Ascending aorta (tissue), 2 donors: ENCODE measurements around the gene FAM163A. TPM values are rescaled to one million over a fixed set of nuclear protein-coding genes. Genes with fewer than 3 reads are reported as not detected.

Source experiments
- DNase-seq, 2 donors: peaks; one replicate each; pipeline ENCODE4 v3.0.0-alpha.2; 2019; ENCODE audit warnings: low spot score in 2 of 2
- H3K27ac ChIP-seq, 2 donors: fragments of 200-600 bp; sonication (generic); one replicate each; pipeline ENCODE4 v1.5.1; 2016 to 2017; ENCODE audit warnings: mild to moderate bottlenecking in 1 of 2
- H3K27me3 ChIP-seq: fragments of 200-600 bp; sonication (generic); one replicate; pipeline ENCODE4 v1.5.1; 2017
- H3K36me3 ChIP-seq, 2 donors: fragments of 200-600 bp; sonication (generic); one replicate each; pipeline ENCODE4 v1.5.1; 2016
- H3K4me1 ChIP-seq, 2 donors: fragments of 200-600 bp; sonication (generic); one replicate each; pipeline ENCODE4 v1.5.1; 2016 to 2017; ENCODE audit warnings: mild to moderate bottlenecking in 1 of 2
- H3K4me3 ChIP-seq, 2 donors: fragments of 200-600 bp; sonication (generic); one replicate each; pipeline ENCODE4 v1.5.1; 2016 to 2017; ENCODE audit warnings: mild to moderate bottlenecking in 1 of 2
- H3K9me3 ChIP-seq, 2 donors: fragments of 200-600 bp; sonication (generic); one replicate each; pipeline ENCODE4 v1.5.1; 2016
- intact Hi-C: fragments of 100-400 bp; cut with DNase I; formaldehyde crosslinking; loops from one replicate; pipeline ENCODE4 v1.15.1; 2023
- total RNA-seq: library from RNA; depleted of rRNA; stranded (reverse); fragments of >200 nt; gene quantifications from one replicate; pipeline ENCODE4 v1.1.0, GENCODE V29; 2016
- TF ChIP-seq, protein P1 (sequence below), 3 experiments: fragments of 200-600 bp in 2 of 3; fragments of 450-650 bp in 1 of 3; sonication (generic) in 2 of 3; IDR thresholded peaks; one replicate each; pipeline ENCODE4 v1.5.1; 2016 to 2019; ENCODE audit warnings: antibody characterized with exemption in 3 of 3, mild to moderate bottlenecking in 1 of 3, moderate library complexity in 1 of 3

The FAM163A gene
- total RNA-seq, 1 donor from 2014 or later = not detected

DNA sequence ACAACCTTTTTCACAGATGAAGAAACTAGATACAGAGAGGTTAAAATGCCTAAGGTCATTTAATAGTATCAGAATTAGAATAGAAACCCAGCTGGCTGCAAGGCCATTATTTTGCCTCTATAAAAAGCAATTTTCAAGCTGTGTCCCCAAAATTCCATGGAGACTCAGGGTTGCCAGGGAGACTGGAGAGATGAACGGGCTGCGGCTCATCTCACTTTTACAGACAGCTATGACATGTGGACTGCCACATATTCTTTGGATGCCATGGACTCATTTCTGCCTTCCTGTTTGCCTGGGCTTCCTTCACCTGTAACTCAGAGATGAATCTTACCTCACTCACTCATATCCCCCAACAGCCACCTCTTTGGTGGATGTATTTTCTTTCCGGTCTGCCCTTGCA, 117.6 kb downstream of the FAM163A start:
- Histone ChIP-seq H3K27ac (no peak overlapping the region), H3K36me3 (peaks cover 18 to 33% of the 10 kb centered on the region in 2 donors), H3K4me3 (no peak overlapping the region), H3K9me3 (no peaks in the 10 kb centered on the region), H3K27me3 (no peaks in the 10 kb centered on the region), H3K4me1 (no peaks in the 10 kb centered on the region)
- intact Hi-C loops = no loop called here
- TF ChIP-seq, protein P1, sequence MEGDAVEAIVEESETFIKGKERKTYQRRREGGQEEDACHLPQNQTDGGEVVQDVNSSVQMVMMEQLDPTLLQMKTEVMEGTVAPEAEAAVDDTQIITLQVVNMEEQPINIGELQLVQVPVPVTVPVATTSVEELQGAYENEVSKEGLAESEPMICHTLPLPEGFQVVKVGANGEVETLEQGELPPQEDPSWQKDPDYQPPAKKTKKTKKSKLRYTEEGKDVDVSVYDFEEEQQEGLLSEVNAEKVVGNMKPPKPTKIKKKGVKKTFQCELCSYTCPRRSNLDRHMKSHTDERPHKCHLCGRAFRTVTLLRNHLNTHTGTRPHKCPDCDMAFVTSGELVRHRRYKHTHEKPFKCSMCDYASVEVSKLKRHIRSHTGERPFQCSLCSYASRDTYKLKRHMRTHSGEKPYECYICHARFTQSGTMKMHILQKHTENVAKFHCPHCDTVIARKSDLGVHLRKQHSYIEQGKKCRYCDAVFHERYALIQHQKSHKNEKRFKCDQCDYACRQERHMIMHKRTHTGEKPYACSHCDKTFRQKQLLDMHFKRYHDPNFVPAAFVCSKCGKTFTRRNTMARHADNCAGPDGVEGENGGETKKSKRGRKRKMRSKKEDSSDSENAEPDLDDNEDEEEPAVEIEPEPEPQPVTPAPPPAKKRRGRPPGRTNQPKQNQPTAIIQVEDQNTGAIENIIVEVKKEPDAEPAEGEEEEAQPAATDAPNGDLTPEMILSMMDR (IDR thresholded peaks at IDR 0.05) = no peak
- DNase-seq = no peak

DNA sequence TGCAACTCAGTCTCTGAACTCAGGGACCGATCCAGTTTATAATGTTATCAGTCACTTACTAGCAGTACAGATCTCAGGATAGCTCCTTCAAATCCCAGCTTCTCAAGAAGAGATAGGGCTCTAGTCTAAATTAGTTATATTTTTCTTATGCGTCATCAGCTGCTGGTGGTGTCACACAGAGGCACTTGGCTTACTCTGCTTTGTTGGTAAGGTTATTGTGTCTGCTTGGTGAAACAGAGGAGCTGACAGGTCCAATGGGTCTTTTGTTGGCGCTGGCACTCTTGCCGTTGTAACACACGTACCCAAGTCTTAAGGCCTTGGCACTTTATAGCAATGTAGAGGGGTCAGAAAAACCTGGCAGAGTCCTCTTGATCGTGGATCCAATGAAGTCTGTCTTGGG, 122.3 kb downstream of the FAM163A start:
- H3K36me3 ChIP-seq = peaks cover 34 to 51% of the 10 kb centered on the region in 2 donors
- intact Hi-C loops = no loop called here

More for the DNA sequence above, 122.3 kb downstream of the FAM163A start:
- H3K27ac ChIP-seq = no peak overlapping the region
- DNase-seq = no peak
- peaks cover 0 to 3% of the 10 kb centered on the region in 2 donors for H3K4me1 ChIP-seq
- TF ChIP-seq, protein P1 (IDR thresholded peaks at IDR 0.05) = no peak
- H3K9me3 ChIP-seq = no peaks in the 10 kb centered on the region
- no peak overlapping the region for H3K4me3 ChIP-seq
- H3K27me3 ChIP-seq = no peaks in the 10 kb centered on the region

Other genes with a start within 250 kb of the FAM163A start
- gene NPHS2, start 167.3 kb upstream of the FAM163A start, total RNA-seq = not detected
- not detected for gene TDRD5, start 151.5 kb upstream of the FAM163A start, total RNA-seq
- 12.2 TPM for gene TOR1AIP2, start 134.5 kb downstream of the FAM163A start, total RNA-seq
- 46.6 TPM for gene TOR1AIP1, start 139.0 kb downstream of the FAM163A start, total RNA-seq
- gene CEP350, start 211.5 kb downstream of the FAM163A start, total RNA-seq = 37.8 TPM